Measurements from ENCODE around the gene FCER2. TPM values are rescaled to one million over a fixed set of nuclear protein-coding genes. Genes with fewer than 3 reads are reported as not detected.

FCER2 gene, protein sequence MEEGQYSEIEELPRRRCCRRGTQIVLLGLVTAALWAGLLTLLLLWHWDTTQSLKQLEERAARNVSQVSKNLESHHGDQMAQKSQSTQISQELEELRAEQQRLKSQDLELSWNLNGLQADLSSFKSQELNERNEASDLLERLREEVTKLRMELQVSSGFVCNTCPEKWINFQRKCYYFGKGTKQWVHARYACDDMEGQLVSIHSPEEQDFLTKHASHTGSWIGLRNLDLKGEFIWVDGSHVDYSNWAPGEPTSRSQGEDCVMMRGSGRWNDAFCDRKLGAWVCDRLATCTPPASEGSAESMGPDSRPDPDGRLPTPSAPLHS
- not detected in 5 replicates for total RNA-seq (2022; extraction: Qiagen RNA extraction)

DNA sequence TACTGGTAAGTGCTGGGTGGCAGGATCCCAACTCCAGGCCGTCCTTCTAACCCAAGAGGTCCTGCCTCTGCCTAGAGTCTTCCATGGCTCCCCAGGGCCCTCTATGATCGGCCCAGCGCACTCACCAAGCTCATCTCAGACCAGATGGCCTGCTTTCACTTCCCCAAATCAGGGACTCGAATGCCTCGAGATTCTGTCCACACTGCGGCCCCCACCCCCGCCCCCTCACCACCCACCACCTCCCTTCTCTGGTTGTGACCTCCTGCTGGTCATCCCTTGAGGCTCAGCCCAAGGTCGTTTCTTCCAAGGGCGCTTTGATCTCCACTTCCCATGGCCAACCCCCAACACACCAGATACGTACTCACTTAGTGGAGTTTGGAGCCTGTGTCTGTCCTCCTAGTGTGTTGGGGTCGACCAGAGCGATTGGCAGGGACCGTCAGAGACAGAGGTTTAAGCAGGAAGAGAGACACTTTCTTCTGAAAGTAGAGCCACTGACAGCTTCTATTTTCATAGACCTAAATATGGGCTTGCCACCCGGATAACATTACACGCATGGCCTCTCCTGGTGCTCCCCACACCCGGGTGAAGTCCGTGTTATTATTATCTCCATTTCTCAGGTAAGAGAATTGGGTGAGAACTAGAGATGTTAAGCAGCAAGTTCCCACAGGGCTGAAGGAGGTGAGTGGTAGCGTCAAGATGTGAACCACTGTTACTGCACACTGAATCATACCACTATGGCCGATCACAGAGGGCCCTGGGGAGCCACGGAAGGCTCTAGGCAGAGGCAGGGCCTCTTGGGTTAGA lies at the start of gene FCER2:
Gene FCER2, minus strand, starts transcription at position 478 of the 804 bp plus-strand sequence. CDS start 2,371 bp downstream, outside the sequence.

GRCh38 chr19:7746903-7747884 lies 45.3 kb upstream of the FCER2 start, which contains the start of gene CD209:
Gene CD209, minus strand, starts transcription at chr19:7747534. Its CDS starts 23 bp downstream, at chr19:7747511.

GRCh38 chr19:7732045-7732444 lies 30.1 kb upstream of the FCER2 start, which contains the start of gene CLEC4G:
Gene CLEC4G, minus strand, starts transcription at chr19:7732110. Its CDS starts 8 bp downstream, at chr19:7732102.

GRCh38 chr19:7680606-7681339 lies 21.2 kb downstream of the FCER2 start, which contains the start of gene TRAPPC5:
Gene TRAPPC5, plus strand, starts transcription at chr19:7680833. Its CDS starts 1,421 bp downstream, at chr19:7682254.

GRCh38 chr19:7676854-7677253 lies 25.1 kb downstream of the FCER2 start, which contains the start of gene MCEMP1:
Gene MCEMP1, plus strand, starts transcription at chr19:7677090. Its CDS starts 31 bp downstream, at chr19:7677121.

DNA sequence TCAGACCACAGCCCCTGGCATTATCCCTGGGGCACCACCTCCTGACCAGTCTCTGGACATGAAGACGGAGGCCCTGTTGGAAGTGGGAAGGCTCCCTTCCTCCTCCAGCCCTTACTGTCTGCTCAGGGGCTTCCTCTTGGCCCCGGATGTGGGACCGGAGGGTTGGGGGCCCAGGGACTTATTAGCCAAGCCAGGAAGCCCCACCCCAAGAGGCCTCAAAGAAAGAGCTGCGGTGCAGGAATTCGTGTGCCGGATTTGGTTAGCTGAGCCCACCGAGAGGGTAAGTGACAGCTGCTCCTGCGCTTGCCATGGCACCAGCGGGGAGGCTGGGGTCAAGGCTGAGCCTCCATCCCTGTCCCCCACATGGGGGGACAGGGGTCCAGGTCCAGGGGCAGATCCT lies 33.1 kb downstream of the FCER2 start, which contains the start of gene RETN:
Gene RETN, plus strand, starts transcription at position 208 of the 400 bp plus-strand sequence. CDS start 278 bp downstream, outside the sequence.

Other genes with a start within 250 kb of the FCER2 start
- gene PEX11G, start 213.1 kb downstream of the FCER2 start, total RNA-seq (2022; extraction: Qiagen RNA extraction), result 1.3 to 2.6 TPM (median 1.6 TPM) in 5 replicates
- gene ZNF358, start 186.0 kb downstream of the FCER2 start, total RNA-seq (2022; extraction: Qiagen RNA extraction), result 16.4 to 21.2 TPM (median 18.2 TPM) in 5 replicates
- gene MCOLN1, start 179.5 kb downstream of the FCER2 start, total RNA-seq (2022; extraction: Qiagen RNA extraction), result 8.9 to 13.5 TPM (median 11.5 TPM) in 5 replicates
- 23.0 to 39.6 TPM (median 34.5 TPM) in 5 replicates for gene PNPLA6, start 166.4 kb downstream of the FCER2 start, total RNA-seq (2022; extraction: Qiagen RNA extraction)
- 4.0 to 6.3 TPM (median 5.3 TPM) in 5 replicates for gene CAMSAP3, start 106.3 kb downstream of the FCER2 start, total RNA-seq (2022; extraction: Qiagen RNA extraction)
- 21.5 to 26.3 TPM (median 25.6 TPM) in 5 replicates for gene XAB2, start 72.6 kb downstream of the FCER2 start, total RNA-seq (2022; extraction: Qiagen RNA extraction)
- 46.3 to 68.9 TPM (median 59.4 TPM) in 5 replicates for gene PET100, start 72.3 kb downstream of the FCER2 start, total RNA-seq (2022; extraction: Qiagen RNA extraction)
- gene PCP2, start 68.4 kb downstream of the FCER2 start, total RNA-seq (2022; extraction: Qiagen RNA extraction), result not detected in 5 replicates
- gene STXBP2, start 65.0 kb downstream of the FCER2 start, total RNA-seq (2022; extraction: Qiagen RNA extraction), result 31.0 to 45.2 TPM (median 40.0 TPM) in 5 replicates
- not detected in 5 replicates for gene RETN, start 33.1 kb downstream of the FCER2 start, total RNA-seq (2022; extraction: Qiagen RNA extraction)
- gene MCEMP1, start 25.0 kb downstream of the FCER2 start, total RNA-seq (2022; extraction: Qiagen RNA extraction), result not detected in 5 replicates
- gene TRAPPC5, start 21.3 kb downstream of the FCER2 start, total RNA-seq (2022; extraction: Qiagen RNA extraction), result 45.4 to 107 TPM (median 106 TPM) in 5 replicates
- gene CLEC4G, start 30.0 kb upstream of the FCER2 start, total RNA-seq (2022; extraction: Qiagen RNA extraction), result not detected in 5 replicates
- not detected in 5 replicates for gene CD209, start 45.4 kb upstream of the FCER2 start, total RNA-seq (2022; extraction: Qiagen RNA extraction)
- gene CLEC4M, start 61.1 kb upstream of the FCER2 start, total RNA-seq (2022; extraction: Qiagen RNA extraction), result not detected in 5 replicates
- gene EVI5L, start 128.1 kb upstream of the FCER2 start, total RNA-seq (2022; extraction: Qiagen RNA extraction), result 1.1 to 1.9 TPM (median 1.8 TPM) in 5 replicates
- 0.19 to 0.46 TPM (median 0.39 TPM) in 5 replicates for gene PRR36, start 172.3 kb upstream of the FCER2 start, total RNA-seq (2022; extraction: Qiagen RNA extraction)
- 5.4 to 6.4 TPM (median 6.0 TPM) in 5 replicates for gene LRRC8E, start 186.4 kb upstream of the FCER2 start, total RNA-seq (2022; extraction: Qiagen RNA extraction)
- gene MAP2K7, start 201.7 kb upstream of the FCER2 start, total RNA-seq (2022; extraction: Qiagen RNA extraction), result 10.6 to 15.8 TPM (median 15.4 TPM) in 5 replicates
- gene TGFBR3L, start 212.7 kb upstream of the FCER2 start, total RNA-seq (2022; extraction: Qiagen RNA extraction), result 0.42 to 2.8 TPM (median 1.8 TPM) in 5 replicates
- gene SNAPC2, start 218.2 kb upstream of the FCER2 start, total RNA-seq (2022; extraction: Qiagen RNA extraction), result 19.2 to 30.9 TPM (median 28.9 TPM) in 5 replicates
- gene CTXN1, start 224.0 kb upstream of the FCER2 start, total RNA-seq (2022; extraction: Qiagen RNA extraction), result 8.9 to 22.8 TPM (median 20.7 TPM) in 5 replicates
- 24.8 to 32.6 TPM (median 26.7 TPM) in 5 replicates for gene TIMM44, start 241.5 kb upstream of the FCER2 start, total RNA-seq (2022; extraction: Qiagen RNA extraction)

All from A549 treated with Mapracorat at 1 μM for 4 hours (cell line).